Stimulated activated CD4-positive, alpha-beta T cell treated with anti-CD3 and anti-CD28 coated beads, Interleukin-4, amount 100 ng/mL, for 1 hour (primary cell): ENCODE data around the gene CLDN5.
A peak's percentile ranks its signal among the peaks of the same experiment; 100 is the strongest.
"Not testable (repeated sequence)": the region's sequence is repeated elsewhere in the genome, so short reads cannot be mapped to it uniquely, and the experiment has no call there.

Experiments used
- DNase-seq: peaks from one replicate; pipeline ENCODE4 v3.0.0-alpha.2; 2020

CLDN5 gene

GRCh38 chr22:19547620-19548019 lies 23.4 kb upstream of the CLDN5 start:
- no peak for DNase-seq

GRCh38 chr22:19546680-19547079 lies 22.5 kb upstream of the CLDN5 start:
- DNase-seq: no peak

GRCh38 chr22:19545935-19546207 lies 21.7 kb upstream of the CLDN5 start:
- DNase-seq: no peak

GRCh38 chr22:19543970-19544708 lies 19.9 kb upstream of the CLDN5 start:
- DNase-seq: no peak

GRCh38 chr22:19540394-19540793 lies 16.2 kb upstream of the CLDN5 start:
- no peak for DNase-seq

GRCh38 chr22:19537941-19538488 lies 13.8 kb upstream of the CLDN5 start:
- DNase-seq: no peak

GRCh38 chr22:19536564-19536963 lies 12.4 kb upstream of the CLDN5 start:
- DNase-seq: no peak

GRCh38 chr22:19535001-19535400 lies 10.8 kb upstream of the CLDN5 start:
- DNase-seq: no peak

GRCh38 chr22:19533857-19534256 lies 9.6 kb upstream of the CLDN5 start:
- no peak for DNase-seq

GRCh38 chr22:19533049-19533626 lies 8.9 kb upstream of the CLDN5 start:
- DNase-seq: no peak

GRCh38 chr22:19531327-19531726 lies 7.1 kb upstream of the CLDN5 start:
- not testable (repeated sequence) for DNase-seq

GRCh38 chr22:19530751-19531150 lies 6.5 kb upstream of the CLDN5 start:
- DNase-seq: no peak

- DNase-seq: no peak
Measured at GRCh38 chr22:19529811-19530210, 5.6 kb upstream of the CLDN5 start.

- no peak for DNase-seq
Measured at GRCh38 chr22:19527861-19528417, 3.7 kb upstream of the CLDN5 start.

- no peak for DNase-seq
Measured at GRCh38 chr22:19527321-19527721, 3.1 kb upstream of the CLDN5 start.

- DNase-seq: no peak
Measured at GRCh38 chr22:19526702-19527111, 2.5 kb upstream of the CLDN5 start.

- DNase-seq: no peak
Measured at GRCh38 chr22:19526076-19526701, 2.0 kb upstream of the CLDN5 start.

- no peak for DNase-seq
Measured at GRCh38 chr22:19525666-19526065, 1.5 kb upstream of the CLDN5 start.

- no peak for DNase-seq
Measured at GRCh38 chr22:19525116-19525660, 978 bp upstream of the CLDN5 start.

GRCh38 chr22:19523240-19524169 lies 705 bp downstream of the CLDN5 start:
- DNase-seq: peak; percentile 18

- no peak for DNase-seq
Measured at GRCh38 chr22:19522881-19523239, 1.4 kb downstream of the CLDN5 start.

GRCh38 chr22:19522190-19522880 lies 1.9 kb downstream of the CLDN5 start:
- no peak for DNase-seq
